ENCODE measurements around the gene ZNF609. TPM values are rescaled to one million over a fixed set of nuclear protein-coding genes. Genes with fewer than 3 reads are reported as not detected.
A peak's percentile ranks its signal among the peaks of the same experiment; 100 is the strongest.

ZNF609 gene
- total RNA-seq, 1 donor from 2014 or later, result 75.3 TPM

- Mint-ChIP-seq H3K9me3 (ENCODE audit: low read depth) (no peaks in the 10 kb centered on the region), H3K27me3 (no peaks in the 10 kb centered on the region), H3K4me3 (ENCODE audit: low read depth) (no peak overlapping the region), H3K36me3 (ENCODE audit: insufficient read depth) (peaks cover 6% of the 10 kb centered on the region), H3K27ac (no peak overlapping the region), H3K4me1 (ENCODE audit: low read depth) (peaks cover 33% of the 10 kb centered on the region)
- DNase-seq (ENCODE audit: low spot score, unreplicated experiment), result no peak
- TF ChIP-seq CTCF (IDR thresholded peaks at IDR 0.05; ENCODE audit: unreplicated experiment), result no peak
Measured at GRCh38 chr15:64705006-64705405, 244.6 kb downstream of the ZNF609 start.

- no peak for DNase-seq (ENCODE audit: low spot score, unreplicated experiment)
- H3K27ac Mint-ChIP-seq, result no peak overlapping the region
- H3K36me3 Mint-ChIP-seq (ENCODE audit: insufficient read depth), result peaks cover 8% of the 10 kb centered on the region
- H3K9me3 Mint-ChIP-seq (ENCODE audit: low read depth), result no peaks in the 10 kb centered on the region
- TF ChIP-seq CTCF (IDR thresholded peaks at IDR 0.05; ENCODE audit: unreplicated experiment), result no peak
- H3K4me3 Mint-ChIP-seq (ENCODE audit: low read depth), result no peak overlapping the region
- H3K4me1 Mint-ChIP-seq (ENCODE audit: low read depth), result peaks cover 20% of the 10 kb centered on the region
- H3K27me3 Mint-ChIP-seq, result no peaks in the 10 kb centered on the region
Measured at GRCh38 chr15:64706011-64706911, 245.9 kb downstream of the ZNF609 start.

GRCh38 chr15:64710676-64711428 lies 250.5 kb downstream of the ZNF609 start:
- TF ChIP-seq CTCF (IDR thresholded peaks at IDR 0.05; ENCODE audit: unreplicated experiment), result no peak
- Mint-ChIP-seq H3K4me1 (ENCODE audit: low read depth) (peaks cover 2% of the 10 kb centered on the region), H3K36me3 (ENCODE audit: insufficient read depth) (peaks cover 10% of the 10 kb centered on the region), H3K27ac (no peak overlapping the region), H3K4me3 (ENCODE audit: low read depth) (no peak overlapping the region), H3K27me3 (no peaks in the 10 kb centered on the region), H3K9me3 (ENCODE audit: low read depth) (no peaks in the 10 kb centered on the region)
- no peak for DNase-seq (ENCODE audit: low spot score, unreplicated experiment)

GRCh38 chr15:64712353-64712752 lies 252.0 kb downstream of the ZNF609 start:
- H3K9me3 Mint-ChIP-seq (ENCODE audit: low read depth), result no peaks in the 10 kb centered on the region
- DNase-seq (ENCODE audit: low spot score, unreplicated experiment), result no peak
- H3K27ac Mint-ChIP-seq, result no peak overlapping the region
- no peaks in the 10 kb centered on the region for H3K4me1 Mint-ChIP-seq (ENCODE audit: low read depth)
- no peak overlapping the region for H3K4me3 Mint-ChIP-seq (ENCODE audit: low read depth)
- H3K27me3 Mint-ChIP-seq, result no peaks in the 10 kb centered on the region
- H3K36me3 Mint-ChIP-seq (ENCODE audit: insufficient read depth), result peaks cover 12% of the 10 kb centered on the region
- TF ChIP-seq CTCF (IDR thresholded peaks at IDR 0.05; ENCODE audit: unreplicated experiment), result no peak

- H3K36me3 Mint-ChIP-seq (ENCODE audit: insufficient read depth), result peaks cover 13% of the 10 kb centered on the region
- peak overlapping the region; percentile 37 for H3K27ac Mint-ChIP-seq
- H3K4me1 Mint-ChIP-seq (ENCODE audit: low read depth), result no peaks in the 10 kb centered on the region
Measured at GRCh38 chr15:64713592-64713991, 253.2 kb downstream of the ZNF609 start.

More at GRCh38 chr15:64713592-64713991, 253.2 kb downstream of the ZNF609 start:
- DNase-seq (ENCODE audit: low spot score, unreplicated experiment), result no peak
- no peaks in the 10 kb centered on the region for H3K9me3 Mint-ChIP-seq (ENCODE audit: low read depth)
- no peaks in the 10 kb centered on the region for H3K27me3 Mint-ChIP-seq
- H3K4me3 Mint-ChIP-seq (ENCODE audit: low read depth), result no peak overlapping the region
- TF ChIP-seq CTCF (IDR thresholded peaks at IDR 0.05; ENCODE audit: unreplicated experiment), result no peak

All from progenitor cell of endocrine pancreas (in vitro differentiated cells).